ENCODE results near the gene HIF1AN. TPM values are rescaled to one million over a fixed set of nuclear protein-coding genes. Genes with fewer than 3 reads are reported as not detected.
A peak's percentile ranks its signal among the peaks of the same experiment; 100 is the strongest.

Gene HIF1AN
- total RNA-seq, 1 experiment from 2014 or later: 13.9 TPM

DNA sequence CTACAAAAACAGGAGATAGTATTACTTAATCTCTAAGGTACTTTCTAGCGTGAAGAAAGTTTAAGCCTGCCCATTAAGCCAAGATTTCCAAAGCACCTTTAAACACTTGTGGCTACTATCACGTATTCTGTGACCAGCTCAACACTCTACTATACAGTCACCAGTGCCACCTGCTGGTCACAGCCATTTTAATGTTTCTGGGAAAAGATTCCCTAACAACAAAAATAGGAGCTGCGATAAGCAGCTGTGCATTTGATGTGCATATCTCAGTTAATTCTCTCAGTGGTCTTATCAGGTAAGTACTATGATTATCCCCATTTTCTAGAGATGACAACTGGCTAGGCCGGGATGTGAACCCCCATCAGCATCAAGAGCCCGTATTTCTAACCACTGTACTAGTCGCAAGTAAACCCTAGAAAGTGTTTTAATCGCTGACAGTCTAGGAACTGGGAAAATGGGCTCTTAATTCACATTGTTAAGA is 16.9 kb upstream of the HIF1AN start:
- DNase-seq (ENCODE audit: low spot score): peak; percentile 84
- in situ Hi-C loops (cut with HindIII; ENCODE audit: low sequenced_read_pairs): loop anchor here (25.0 kb wide), 1 partner anchor 182 kb away; the partner anchor contains the start of genes PKD2L1 and SCD

DNA sequence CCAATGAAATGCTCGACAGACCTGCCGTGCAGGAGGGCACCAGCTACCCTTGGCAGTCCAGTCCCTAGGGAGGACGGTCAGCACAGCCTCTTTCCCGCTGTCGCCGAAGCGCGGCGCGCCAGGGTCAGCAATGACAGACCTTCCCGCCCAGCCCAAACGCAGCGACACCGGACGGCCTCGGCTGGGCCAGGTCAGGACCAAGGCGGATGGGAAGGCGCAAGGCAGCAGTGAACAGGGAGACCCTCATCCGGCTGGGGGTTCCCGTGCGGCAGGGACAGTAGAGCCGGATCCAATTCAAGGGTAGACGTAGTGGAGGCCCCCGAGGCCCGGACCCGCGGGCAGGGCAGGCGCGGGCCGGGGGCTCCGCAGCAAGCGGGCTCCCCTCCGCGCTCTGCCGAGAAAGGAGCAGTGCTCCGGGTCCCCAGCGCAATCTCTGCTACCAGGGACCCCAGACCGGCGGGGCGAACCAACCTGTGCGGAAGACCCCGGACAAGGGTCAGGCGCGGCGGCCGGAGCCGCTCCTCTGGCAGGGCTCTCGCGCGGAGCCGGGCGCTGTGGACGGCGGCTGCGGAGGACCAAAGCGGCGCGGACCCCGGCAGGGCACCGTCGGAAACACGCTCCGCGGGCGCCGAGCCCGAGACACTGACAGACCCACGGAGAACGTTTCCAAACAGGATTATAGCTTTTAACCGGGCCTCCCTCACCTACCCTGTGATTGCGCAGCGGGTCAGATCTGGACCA is 16.3 kb upstream of the HIF1AN start, which contains the start of gene SEC31B:
TSS of gene SEC31B (minus strand) at position 551 of the 741 bp plus-strand sequence. CDS start 2,909 bp downstream, outside the sequence.
- in situ Hi-C loops (cut with HindIII; ENCODE audit: low sequenced_read_pairs): loop anchor here (25.0 kb wide), 1 partner anchor 182 kb away; the partner anchor contains the start of genes PKD2L1 and SCD
- peak; percentile 69 for DNase-seq (ENCODE audit: low spot score)

DNA sequence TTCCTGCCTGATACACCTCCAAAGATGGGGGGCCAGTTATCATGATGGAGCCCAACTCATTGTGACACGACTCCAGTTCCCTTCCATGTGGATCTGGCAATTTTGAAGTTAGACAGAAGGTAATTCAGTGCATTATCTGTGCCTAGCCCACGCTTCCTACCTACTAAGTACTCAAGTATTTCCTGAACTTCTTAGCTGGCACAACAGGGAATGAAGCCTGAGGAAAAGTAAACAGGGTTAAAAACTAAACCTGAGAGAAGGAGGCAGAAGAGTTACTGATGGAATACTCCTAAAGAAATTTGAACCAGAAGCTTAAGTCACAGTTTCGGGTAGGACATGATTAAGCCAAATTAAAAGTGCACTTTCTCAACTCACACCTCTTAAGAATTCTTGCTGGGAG is 14.9 kb upstream of the HIF1AN start:
- DNase-seq (ENCODE audit: low spot score): no peak
- in situ Hi-C loops (cut with HindIII; ENCODE audit: low sequenced_read_pairs): loop anchor here (25.0 kb wide), 1 partner anchor 184 kb away; the partner anchor contains the start of genes PKD2L1 and SCD

DNA sequence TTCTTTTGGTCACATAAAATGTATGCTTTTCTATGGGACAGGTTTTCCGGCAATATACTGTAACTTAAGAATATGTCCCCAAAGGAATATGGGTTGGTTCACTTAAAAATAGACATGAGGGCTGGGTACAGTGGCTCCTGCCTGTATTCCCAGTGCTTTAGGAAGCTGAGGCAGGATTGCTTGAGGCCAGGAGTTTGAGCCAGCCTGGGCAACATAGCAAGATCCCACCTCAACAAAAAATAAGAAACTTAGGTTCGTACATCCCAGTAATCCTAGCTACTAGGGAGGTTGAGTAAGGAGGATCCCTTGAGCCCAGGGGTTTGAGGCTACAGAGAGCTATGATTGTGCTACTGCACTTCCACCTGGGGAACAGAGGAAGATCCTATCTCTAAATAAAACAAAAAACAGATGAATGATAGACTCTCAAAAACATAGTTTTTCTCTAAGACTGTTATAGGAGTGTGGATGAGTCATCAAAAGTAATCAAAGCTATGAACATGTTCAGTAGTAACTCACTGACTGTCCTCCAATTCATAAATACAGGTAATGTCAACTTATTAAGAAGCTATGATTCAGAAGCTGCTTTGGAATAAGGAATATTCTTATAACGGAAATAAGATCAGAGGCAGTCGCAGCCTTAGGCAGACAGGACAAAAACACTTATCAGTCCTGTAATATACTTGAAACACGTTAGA is 13.5 kb upstream of the HIF1AN start:
- in situ Hi-C loops (cut with HindIII; ENCODE audit: low sequenced_read_pairs): loop anchor here (25.0 kb wide), 1 partner anchor 185 kb away; the partner anchor contains the start of genes PKD2L1 and SCD
- no peak for DNase-seq (ENCODE audit: low spot score)

DNA sequence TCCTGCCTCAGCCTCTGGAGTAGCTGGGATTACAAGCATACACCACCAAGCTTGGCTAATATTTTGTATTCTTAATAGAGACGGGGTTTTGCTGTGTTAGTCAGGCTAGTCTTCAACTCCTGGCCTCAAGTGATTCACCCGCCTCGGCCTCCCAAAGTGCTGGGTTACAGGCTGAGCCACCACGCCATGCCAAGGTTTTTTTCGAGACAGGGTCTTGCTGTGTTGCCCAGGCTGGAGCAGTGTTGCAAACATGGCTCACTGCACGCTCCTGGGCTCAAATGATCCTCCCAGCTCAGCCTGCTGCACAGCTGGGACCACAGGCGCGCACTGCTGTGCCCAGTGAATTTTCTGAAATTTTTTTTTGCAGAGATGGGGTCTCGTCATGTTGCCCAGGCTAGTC is 12.8 kb upstream of the HIF1AN start:
- DNase-seq (ENCODE audit: low spot score): no peak
- in situ Hi-C loops (cut with HindIII; ENCODE audit: low sequenced_read_pairs): loop anchor here (25.0 kb wide), 1 partner anchor 186 kb away; the partner anchor contains the start of genes PKD2L1 and SCD

DNA sequence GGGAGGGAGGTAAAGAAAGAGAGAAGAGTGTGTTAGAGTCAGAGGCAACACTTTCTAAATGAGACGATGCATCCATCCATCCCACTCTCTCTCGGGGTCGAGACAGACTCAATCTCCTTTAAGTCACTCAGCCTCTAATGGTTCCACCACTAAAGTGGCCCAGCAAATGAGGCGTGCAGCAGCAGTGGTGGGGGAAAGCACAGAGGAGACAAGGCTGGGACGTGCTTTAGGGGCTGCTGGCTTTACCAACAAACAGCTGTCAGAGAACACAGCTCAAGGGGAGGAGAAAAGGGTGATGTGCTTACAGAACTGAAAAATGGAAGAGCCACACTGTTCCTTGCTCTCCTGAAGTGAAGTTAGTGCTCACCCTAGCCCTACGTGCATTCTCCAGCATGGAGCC is 11.5 kb upstream of the HIF1AN start:
- in situ Hi-C loops (cut with HindIII; ENCODE audit: low sequenced_read_pairs): loop anchor here (25.0 kb wide), 1 partner anchor 187 kb away; the partner anchor contains the start of genes PKD2L1 and SCD
- no peak for DNase-seq (ENCODE audit: low spot score)

DNA sequence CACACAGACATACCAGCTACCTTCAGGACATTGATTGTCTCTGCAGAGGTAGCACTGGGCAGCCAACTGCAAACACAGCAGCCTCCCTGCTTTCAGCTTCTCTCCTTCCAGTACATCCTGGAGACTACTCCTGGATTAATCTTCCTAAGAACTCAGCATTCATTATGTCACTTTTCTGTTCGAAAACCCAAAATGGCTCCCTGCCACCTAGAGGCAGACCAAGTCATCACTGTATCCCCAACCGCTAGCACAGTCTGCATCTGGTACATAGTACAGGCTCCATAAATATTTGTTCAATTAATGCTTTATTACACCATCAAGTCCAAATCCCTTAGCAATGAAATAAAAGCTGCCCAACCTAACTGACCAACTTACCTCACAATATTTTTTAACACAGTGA is 11.1 kb upstream of the HIF1AN start:
- DNase-seq (ENCODE audit: low spot score): no peak
- in situ Hi-C loops (cut with HindIII; ENCODE audit: low sequenced_read_pairs): loop anchor here (25.0 kb wide), 1 partner anchor 187 kb away; the partner anchor contains the start of genes PKD2L1 and SCD

DNA sequence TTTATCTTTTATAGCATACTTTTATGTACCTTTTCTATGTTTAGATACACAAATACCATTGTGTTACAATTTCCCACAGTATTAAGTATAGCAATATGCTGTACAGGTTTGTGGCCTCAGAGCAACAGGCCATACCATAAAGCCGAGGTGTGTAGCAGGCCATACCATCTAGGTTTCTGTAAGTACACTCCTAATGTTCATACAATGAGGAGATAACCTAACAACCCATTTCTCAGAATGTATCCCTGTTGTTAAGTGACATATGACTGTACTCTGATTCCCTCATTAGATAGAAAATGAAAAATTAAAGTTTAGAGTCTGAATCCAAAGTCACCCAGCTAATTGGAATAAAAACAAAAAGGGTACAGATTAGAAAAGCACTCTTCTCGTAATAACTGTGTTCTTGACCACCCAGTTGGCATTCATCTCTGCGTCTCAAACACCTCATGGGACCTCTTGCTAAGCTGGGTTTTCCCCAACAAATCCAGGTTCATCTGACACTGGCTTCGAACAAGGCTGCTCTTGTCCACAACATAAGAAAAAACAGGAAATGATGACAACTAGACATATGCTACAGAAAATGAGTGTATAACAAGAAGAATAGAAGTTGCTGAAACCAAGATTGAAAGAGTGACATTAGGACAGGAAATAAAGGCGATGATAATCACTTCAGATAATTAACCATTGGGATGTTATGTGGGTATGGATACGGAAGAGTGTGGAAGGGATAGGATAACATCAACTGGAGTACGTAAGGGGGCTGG is 7.4 kb upstream of the HIF1AN start:
- in situ Hi-C loops (cut with HindIII; ENCODE audit: low sequenced_read_pairs): no loop called here
- no peak for DNase-seq (ENCODE audit: low spot score)

DNA sequence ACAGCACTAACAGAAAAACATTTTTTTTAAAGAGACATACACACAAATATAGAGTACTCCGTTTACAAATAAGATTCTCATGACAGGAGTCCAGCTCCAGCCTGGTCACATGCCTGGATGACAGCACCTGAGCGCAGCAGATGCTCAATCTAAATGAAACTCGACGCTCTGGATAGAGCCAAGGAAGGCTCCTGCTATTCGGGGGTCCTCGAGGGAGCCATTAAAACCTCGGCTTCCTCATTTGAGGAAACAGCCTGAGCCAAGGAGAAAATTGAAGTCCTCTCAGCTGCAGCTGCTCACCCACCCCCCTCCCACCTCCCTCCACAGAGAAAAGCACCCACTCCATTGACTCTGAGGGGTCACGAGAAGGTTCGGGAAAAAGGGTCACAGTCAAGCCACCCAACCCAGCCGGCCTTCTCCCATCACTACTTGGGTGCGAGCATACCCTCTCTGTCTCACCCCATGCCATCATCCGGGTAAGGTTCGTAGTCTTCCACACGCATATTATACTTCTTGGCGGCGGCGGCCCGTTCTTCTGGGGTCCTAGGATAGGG is 6.7 kb upstream of the HIF1AN start:
- peak; percentile 33 for DNase-seq (ENCODE audit: low spot score)

DNA sequence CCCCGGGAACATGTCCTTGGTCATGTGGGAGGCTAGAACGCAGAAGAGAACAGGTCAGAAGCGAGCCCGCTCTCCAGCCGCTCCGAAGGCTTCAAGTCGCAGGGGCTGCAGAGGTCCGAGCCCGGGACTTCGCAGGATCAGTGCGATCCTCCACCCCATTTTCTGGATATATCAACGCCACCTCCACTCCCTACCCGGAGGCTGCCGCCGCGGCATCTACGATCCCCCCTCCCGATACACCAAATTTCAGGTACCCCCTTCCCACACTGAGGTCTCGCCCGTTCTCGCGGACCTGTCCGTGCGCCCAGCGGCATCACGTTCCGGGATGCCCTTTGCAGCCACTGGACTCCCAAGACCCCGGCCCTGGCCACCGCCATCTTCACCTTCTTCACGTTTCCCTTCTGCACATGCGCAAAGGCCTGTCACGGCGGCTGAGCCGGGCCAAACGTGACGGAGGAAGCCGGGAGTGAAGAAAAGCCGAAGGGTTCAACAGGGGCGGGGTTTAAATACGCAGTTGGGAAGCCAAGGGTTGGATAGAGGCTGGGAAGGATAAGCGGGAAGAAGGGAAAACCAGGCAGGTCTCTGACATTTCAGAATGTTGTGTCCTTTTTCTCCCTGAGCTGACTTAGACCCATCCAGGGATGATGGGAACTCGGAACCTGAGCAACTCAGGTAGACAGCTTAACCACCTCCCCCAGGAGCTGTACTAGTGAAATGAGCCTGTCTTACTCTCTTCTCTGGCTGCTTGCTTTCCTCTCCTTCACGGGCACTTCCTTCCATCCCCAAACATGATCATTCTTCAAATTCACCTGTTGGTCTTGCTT is 6.1 kb upstream of the HIF1AN start, which contains the start of gene NDUFB8:
TSS of gene NDUFB8 (minus strand) at position 397 of the 824 bp plus-strand sequence. CDS start at position 377, 20 bp downstream.
- in situ Hi-C loops (cut with HindIII; ENCODE audit: low sequenced_read_pairs): no loop called here
- DNase-seq (ENCODE audit: low spot score): peak; percentile 93

More for the DNA sequence above, 6.7 kb upstream of the HIF1AN start:
- in situ Hi-C loops (cut with HindIII; ENCODE audit: low sequenced_read_pairs): no loop called here

DNA sequence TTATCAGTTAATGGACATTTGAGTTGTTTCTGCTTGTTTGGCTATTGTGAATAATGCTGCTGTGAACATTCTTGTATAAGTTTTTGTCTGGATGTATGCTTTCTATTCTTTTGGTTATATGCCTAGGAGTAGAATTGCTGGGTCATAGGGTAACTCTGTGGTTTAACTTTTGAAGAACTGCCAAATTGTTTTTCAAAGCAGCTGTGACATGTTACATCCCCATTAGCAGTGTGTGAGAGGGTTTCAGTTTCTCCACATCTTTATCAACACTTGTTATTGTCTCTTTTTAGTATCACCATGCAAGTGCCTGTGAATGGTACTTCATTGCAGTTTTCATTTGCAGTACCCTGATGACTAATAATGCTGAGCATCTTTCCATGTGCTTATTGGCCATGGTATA is 4.0 kb upstream of the HIF1AN start:
- no peak for DNase-seq (ENCODE audit: low spot score)
- in situ Hi-C loops (cut with HindIII; ENCODE audit: low sequenced_read_pairs): no loop called here

DNA sequence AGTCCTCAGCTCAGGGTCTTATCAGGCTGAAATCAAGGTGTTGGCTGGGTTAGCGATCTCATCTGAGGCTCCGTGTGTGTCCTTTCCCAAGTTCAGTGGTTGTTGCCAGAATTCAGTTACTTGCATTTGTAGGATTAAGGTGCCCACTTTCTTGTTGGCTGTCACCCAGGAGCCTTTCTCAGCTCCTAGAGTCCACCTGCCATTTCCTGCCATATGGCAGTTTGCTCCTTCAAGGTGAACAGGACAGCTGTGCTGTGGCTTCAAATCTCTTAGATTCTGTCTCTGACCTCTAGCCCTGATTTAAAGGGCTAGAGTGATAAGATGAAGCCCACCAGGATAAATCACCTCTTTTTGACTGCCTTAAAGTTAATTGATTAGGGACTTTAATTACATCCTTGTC is 1.0 kb upstream of the HIF1AN start:
- DNase-seq (ENCODE audit: low spot score): no peak
- in situ Hi-C loops (cut with HindIII; ENCODE audit: low sequenced_read_pairs): no loop called here

DNA sequence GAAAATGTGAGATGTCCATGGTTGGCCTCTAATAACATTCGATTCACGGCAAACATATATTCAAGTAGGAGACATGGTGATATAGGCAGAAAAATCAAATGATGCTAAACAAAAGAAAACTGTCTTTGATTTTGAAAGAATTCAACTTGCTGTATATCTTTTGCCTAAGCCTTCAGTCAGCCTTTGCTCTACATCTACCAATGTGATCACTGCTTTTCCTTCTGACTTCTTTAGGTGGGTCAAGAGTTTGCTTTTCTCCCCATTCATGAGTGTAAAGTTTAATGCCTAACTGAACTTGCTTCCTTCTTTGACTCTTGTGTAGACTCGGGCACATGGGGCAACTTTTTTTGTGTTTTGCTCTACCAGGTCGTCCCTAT is 417 bp upstream of the HIF1AN start:
- in situ Hi-C loops (cut with HindIII; ENCODE audit: low sequenced_read_pairs): no loop called here
- no peak for DNase-seq (ENCODE audit: low spot score)

DNA sequence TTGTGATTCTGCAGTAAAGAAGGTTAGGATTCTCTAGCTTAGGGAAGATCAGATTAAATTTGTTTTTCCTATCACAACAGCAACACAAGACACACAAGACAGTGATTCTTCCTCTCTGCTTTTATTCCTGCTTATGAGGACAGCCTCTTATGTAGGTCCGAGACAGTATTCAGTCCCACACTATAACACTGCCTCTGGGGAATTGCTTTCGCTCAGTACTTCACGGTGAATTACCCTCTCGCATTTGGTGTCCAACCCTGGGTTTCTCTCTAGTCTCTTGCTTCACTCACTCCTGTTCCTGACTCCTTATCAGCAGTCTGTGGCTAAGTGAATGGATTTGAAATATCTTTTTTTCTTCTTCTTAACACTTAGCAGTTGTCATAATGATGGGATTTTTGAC is 1.7 kb downstream of the HIF1AN start:
- DNase-seq (ENCODE audit: low spot score): no peak
- in situ Hi-C loops (cut with HindIII; ENCODE audit: low sequenced_read_pairs): no loop called here

DNA sequence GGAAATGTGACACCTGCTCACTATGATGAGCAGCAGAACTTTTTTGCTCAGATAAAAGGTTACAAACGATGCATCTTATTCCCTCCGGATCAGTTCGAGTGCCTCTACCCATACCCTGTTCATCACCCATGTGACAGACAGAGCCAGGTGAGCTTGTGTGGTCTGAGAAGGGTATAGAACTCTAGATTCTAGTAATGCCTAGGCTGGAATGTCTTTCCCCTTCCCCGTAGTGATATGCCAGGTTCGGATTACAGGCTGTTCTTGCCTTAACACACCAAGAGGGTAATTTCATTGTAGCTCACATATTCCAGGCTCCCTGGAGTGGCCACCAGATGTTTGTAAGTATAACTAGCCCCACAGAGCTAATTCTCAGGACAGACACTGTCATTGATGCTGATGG is 9.2 kb downstream of the HIF1AN start:
- in situ Hi-C loops (cut with HindIII; ENCODE audit: low sequenced_read_pairs): no loop called here
- DNase-seq (ENCODE audit: low spot score): no peak

DNA sequence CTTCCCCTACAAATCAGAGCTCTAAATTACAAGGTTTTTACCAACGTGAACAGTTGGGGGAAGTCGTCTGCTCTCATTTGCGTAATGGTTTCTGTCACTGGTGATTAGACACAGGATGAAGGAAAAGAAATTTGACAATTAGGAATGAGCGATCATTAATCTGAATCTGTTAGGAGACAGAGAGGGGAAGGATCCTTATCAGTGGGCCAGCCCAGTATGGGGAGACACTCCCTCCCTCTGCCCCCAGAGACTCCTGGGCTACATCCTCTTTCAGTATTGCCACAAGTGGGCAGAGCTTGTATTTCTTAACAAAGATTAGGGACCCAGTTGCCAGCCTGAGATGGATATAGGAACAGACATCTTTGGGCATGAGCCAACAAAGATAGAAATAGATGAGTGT is 15.5 kb downstream of the HIF1AN start:
- in situ Hi-C loops (cut with HindIII; ENCODE audit: low sequenced_read_pairs): no loop called here
- DNase-seq (ENCODE audit: low spot score): no peak

DNA sequence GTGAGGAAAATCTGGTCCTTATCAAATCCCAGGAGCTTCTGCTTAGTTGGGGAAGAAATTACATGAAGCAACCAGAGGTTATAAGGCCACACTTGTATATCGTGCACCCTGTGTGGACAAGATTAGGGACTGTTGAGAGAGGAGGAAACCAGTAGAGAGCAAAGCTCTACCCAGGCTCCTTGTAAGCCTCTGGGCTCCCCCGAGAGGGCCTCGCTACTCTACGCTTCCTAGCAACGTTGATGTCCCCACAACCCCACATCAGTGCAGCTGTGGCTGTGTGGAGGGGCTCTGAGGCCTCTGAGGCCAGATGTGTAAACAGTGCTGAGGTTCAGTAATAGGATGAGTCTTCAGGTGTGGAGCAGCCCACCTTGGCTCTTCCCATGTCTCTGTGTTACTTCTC is 16.0 kb downstream of the HIF1AN start:
- in situ Hi-C loops (cut with HindIII; ENCODE audit: low sequenced_read_pairs): no loop called here
- DNase-seq (ENCODE audit: low spot score): no peak

DNA sequence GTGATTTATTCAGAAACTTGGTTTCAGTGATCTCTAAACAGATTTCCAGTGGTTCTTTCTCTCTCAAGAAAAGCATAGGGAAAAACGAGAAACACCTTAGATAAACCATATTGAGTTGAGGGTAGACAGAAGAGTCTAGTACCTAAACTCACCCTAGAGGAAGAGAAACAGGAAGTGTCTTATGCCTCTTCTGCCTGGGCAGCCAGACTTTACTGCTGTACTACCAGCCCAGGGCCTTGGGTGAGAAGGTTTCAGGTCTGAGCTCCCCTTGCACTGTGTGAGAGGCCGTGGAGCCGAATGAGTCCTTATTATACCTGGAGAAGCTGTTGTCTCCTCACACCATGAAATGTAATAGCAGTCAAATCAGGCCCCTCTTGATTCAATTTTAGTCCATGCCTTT is 18.2 kb downstream of the HIF1AN start:
- no peak for DNase-seq (ENCODE audit: low spot score)
- in situ Hi-C loops (cut with HindIII; ENCODE audit: low sequenced_read_pairs): no loop called here
